ENCODE data around the gene IMMP2L.

The IMMP2L gene

DNA sequence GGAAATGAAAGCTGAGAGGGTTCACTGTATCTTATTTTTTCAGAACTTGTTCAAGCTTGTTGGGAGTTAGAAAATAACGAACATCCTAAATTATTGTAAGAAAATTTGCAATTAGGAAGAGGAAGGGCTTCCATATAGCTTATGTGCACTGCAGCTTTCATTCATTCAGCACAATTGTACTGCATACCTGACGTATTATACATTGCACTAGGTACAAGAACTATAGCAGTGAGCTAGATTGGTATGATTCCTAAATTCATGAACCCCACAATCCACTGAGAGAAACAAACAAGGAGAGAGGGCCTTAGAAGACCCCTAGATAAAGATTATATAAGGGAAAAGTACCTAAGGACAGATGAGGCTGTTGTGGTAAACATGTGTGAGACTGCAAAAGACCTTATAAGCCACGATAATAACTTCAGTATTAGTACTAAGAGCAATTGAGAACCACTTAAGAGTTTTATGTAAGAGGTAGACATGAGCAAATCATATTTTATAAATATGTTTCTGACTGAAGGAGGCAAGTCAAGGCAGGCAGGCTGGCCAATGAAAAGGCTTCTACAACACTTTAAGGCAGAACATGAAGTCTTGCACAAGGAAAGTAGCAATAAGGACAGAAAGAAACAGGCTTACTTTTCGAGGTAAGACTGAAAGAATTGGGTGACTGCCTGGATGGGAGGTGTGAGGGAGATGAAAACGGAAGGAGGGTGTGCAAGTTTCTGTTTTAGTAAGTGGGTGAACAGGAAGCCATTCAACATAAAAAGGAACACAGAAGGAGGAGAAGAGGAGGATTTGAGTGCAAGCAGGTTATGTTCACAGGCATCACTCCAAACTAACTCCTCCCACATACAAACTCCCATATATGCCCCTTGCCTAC lies 549.3 kb downstream of the IMMP2L start:
- no peak for DNase-seq

DNA sequence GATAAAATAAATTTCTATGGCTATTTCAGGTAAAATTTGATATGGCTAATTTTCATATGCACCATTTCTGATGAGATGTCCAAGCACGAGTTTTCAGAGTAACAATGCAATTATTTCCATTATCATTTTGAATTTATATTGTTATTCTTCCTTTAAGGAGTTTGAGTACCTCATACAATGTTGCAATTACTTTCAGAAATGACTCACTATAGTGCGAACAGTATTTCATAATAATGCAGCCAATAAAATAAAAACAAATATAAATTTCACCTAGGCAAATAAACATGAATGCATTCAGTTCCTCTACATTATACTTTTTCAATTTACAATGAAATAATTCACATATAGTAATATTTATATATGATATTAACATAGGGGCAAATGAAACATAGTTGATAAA lies 550.1 kb downstream of the IMMP2L start:
- DNase-seq, result no peak

DNA sequence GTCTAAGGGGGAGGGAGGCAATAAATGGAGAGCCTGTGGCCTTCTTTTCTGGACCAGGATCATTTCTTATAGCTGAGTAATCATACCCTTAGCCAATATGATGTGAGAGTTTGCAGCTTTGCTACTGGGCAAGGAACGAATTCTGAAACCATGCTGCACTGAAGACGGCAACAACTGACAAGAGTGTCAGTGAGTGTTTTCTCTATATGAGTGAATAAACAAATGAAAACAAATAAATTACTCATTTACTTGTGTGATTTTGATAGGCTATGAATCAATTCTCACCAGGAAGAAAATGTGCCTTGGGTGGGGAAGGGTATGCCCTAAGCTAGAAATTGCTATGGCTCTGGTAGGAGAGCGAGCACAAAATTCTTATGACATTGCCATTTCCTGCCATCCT lies 550.8 kb downstream of the IMMP2L start:
- DNase-seq, result no peak

DNA sequence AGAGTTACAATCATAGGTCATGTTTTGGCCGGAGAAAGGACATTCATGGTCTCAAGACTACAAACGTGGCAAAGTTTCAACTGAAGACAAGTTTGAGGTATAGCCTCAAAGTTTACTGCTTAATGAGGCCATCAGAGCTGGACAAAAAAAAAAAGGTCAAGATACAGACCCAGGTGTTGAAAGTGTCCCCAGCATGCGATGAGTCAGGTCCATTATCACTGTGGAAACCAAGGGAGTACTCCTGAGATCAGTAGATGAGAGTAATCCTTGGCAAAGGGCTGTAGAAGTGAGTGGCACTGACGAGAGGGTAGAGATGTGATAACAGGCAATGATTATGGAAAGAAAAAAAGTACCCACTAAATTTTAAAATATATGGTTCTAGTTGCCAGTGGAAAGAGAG lies 551.5 kb downstream of the IMMP2L start:
- no peak for DNase-seq

DNA sequence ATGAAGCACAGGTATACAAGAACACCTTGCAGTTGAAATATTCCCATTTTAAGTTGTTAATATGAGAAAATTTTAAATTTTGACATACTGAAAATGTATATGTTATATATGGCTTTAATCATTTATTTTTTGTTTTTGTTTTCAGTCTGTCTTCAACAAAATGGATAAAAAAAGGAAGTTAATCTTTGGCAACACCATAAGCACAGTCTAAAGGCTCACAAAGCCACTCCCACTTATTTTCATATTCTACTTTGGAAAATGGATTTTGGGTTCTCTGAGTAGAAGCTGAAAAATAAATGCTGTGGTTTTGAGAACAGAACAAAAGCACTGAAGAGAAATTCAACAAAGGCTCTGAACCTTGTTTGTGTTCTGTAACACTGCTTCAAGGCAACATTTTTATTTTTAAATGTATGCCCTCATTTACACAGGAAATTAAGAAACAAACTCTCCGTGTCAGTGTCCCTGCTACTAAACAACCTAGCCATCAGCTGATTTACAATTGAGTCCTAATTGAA lies 552.7 kb downstream of the IMMP2L start:
- no peak for DNase-seq

DNA sequence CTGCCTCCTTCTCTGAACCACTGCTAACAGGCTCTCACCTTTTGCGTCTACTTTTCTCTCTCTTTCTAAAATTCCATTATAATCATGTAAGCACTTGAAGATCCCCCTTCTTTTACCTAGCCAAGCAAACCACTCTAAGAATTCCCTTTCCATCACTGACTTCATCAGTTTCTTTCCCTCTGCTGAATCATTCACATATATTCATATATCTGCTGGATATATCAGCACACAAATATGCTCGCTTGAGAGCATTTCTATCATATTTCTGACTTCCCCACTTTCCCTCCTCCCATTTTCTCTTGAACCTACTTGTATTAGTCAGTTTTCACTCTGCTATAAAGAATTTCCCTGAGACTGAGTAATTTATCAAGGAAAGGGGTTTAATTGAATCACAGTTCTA lies 555.6 kb downstream of the IMMP2L start:
- DNase-seq, result no peak

DNA sequence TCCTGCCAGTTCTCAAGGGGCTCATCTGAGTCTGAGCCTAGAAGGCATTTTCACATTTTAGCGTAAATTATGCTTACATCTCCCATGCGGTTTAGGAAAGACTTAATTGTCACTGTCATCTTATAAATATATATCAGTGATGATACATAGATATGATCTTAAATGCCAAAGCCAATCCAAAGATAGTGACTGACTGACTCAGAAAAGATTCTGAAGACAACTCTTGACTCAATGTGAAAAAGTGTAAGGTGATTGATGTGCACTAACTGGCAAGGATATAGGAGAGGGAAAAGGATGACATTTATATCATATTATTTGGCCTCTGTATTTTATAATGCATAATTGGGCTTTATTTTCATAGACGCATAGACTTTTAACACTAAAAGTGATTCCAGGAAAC lies 556.3 kb downstream of the IMMP2L start:
- DNase-seq, result no peak

DNA sequence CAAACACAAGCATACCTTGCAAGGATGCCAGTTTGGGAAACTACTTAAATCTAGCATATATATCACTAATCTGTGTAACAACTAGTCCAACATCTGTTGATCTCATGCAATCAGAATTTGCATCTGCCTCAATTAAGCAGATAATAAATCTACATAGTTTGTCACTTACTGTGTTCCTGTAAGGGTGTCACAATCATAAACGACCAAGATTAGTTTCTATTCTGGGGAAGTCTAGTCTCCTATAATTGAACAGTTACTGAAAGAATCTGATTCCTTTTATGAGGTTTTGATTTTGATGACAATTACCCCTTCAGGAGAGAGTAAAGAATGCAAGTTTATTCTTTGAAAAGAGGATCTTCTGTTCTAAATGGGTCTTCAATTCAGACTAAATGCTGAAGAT lies 556.8 kb downstream of the IMMP2L start:
- no peak for DNase-seq

DNA sequence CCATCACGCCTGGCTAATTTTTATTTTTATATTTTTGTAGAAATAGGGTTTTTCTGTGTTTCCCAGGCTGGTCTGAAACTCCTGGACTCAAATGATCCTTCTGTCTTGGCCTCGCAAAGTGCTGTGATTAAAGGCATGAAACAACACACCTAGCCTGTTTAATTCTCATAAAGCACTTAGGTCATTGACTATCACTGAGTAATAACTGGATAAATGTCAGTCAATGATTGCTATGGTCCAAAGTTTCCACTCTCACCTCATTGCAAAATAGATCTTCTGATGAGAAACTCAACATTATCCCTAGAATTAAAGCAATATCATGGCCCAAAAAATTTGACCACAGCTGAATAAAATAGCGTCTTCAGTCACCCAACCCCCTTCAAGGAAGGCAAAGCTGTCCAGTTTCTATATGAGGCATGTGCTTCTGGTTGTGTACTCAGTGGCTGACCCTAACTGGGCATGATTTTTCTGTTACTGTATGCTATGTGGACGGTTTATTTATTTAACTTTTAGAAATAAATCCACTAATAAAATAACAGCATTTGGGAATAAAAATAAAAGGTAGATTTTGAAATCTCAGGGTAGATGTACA lies 557.9 kb downstream of the IMMP2L start:
- no peak for DNase-seq

DNA sequence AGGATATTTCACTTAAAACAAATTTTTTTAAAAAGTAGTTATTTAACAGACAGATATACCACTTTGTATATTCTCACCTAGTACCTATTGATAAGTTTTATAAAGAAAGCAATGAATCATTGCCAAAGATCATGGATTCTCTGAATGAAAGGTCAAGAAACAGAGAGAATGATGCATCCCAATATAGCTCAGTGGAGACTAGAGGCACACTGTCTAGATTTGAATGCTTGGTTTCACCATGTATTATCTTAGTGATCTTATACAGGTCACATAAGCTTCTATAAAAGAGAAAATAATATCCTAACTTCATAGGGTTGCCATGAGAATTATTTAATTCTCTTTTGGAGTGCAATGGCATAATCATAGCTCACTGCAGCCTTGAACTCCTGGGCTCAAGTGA lies 558.4 kb downstream of the IMMP2L start:
- no peak for DNase-seq

DNA sequence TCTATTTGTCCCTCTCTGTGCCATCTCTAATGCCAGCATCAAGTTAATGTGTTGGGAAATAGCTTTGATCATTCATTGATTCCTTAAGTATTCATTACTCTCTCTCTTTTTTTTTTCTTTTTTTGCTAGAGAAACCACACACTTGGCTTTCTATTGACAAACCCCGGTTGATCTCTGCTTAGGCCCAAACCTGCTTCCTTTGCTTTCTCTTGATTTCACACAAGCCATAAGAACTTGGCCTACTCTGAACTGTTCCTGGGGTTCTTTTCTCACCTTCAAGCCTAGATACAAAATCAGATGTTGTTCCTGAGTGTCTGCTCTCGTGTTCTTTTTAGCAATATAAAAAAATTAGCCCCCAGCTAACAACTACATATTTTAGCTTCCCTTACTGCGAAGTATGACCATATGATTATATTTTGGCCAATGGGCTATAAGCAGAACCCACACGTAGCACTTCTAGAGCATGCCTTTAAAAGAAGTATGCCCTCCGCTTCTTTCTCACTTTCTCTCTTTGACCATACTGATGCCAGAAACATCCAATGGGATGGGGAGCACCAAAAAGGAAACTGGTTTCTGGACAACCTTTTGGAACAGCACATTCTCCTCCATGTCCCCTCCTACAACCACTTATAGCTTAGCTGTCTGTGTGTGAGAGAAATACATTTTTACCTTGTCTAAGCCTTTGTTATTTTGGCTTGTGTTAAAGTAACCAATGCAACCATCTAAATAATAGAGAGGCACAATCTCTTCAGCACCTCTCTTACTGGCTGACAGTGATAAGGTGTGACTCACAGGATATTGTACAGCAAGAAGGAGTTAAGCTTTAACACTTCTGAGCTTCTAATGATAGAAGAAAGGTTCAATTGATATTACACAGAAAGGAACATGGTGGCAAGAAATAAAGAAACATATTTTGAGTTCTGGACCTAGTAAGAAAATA lies 568.0 kb downstream of the IMMP2L start:
- DNase-seq, result no peak

DNA sequence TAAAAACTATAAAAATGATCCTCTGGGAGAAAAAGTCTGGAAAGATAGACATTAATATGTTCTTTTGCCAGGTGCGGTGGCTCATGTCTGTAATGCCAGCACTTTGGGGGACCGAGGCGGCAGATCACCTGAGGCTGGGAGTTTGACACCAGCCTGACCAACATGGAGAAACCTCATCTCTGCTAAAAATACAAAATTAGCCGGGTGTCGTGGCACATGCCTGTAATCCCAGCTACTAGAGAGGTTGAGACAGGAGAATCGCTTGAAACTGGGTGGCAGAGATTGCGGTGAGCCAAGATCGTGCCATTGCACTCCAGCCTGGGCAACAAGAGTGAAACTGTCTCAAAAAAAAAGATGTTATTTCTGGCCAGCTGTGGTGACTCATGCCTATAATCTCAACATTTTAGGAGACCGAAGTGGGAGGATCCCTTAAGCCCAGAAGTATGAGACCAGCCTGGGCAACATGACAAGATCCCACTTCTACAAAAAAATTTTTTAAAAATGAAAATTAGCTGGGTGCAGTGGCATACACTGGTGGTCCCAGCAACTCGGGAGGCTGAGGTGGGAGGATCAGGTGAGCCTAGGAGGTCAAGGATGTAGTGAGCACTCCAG lies 573.3 kb downstream of the IMMP2L start:
- no peak for DNase-seq

DNA sequence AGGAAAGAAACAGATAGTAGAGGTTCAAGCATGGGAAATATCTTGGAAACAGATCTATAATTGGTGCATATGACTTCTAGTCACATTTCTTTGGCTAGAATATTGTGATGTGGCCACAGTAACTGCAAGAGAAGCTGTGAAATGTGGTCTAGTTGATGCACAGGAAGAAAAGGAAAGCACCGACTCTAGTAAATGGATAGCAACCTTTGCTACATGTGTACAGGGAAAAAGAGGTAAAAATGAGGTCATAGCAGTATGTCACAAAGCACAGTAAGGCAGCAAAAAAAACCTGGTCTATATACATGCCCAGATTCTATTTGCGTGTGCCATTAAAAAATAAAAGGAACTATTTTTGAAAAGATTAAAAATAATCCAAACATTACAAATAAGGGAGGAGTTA lies 573.9 kb downstream of the IMMP2L start:
- no peak for DNase-seq

DNA sequence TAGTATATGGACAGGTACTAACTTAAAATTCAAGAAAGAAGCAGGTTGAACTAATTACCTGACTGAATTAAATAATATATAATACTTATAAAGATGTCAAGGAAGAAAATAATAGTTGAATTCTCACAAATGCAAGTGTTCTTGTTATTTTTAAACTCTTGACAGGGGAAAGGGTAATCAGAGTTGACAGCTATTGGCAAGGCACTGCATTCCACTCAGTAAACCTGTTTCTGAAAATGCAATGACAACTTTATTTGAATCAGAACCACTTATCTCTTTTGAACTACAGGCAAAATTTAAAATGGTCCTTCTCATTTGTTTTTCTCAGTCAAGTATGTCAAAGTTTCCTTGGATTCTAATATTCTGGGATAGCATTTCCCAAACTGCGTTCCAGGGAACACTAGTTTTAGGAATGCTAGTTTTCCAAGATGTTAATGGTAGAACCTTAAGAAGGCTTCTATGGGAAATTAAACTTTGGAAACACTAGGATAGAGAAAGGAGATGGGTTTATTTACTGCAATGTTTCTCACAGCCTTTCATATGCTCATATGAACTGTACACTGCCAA lies 575.1 kb downstream of the IMMP2L start:
- no peak for DNase-seq

DNA sequence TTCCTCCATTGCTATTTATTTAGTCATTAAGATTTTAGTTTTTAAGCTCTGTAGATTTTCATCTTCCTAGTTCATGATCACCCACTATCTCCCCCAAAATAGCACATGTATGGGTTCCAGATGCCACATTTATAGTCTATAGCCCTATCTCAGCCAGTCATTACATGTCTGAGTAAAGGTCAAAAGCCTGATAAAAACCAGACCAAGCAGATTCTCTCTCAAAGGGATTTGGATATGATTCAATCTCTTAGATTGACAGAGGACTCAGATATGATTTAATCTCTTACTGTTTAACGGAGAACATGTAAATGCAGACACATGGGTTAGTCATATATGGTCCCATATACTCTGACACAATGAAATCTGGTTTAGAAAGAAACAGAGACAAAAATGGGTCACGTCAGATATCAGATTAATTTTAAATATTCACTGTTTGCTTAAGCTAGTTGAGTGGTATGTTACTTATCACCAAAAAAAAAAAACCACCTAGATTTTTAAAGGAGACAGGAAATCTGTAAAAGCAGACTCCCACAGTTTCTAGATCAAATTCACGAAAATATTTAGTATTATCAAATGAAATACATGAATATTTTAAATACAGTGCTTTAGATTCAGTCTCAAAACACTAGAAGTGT lies 578.4 kb downstream of the IMMP2L start:
- DNase-seq, result no peak

DNA sequence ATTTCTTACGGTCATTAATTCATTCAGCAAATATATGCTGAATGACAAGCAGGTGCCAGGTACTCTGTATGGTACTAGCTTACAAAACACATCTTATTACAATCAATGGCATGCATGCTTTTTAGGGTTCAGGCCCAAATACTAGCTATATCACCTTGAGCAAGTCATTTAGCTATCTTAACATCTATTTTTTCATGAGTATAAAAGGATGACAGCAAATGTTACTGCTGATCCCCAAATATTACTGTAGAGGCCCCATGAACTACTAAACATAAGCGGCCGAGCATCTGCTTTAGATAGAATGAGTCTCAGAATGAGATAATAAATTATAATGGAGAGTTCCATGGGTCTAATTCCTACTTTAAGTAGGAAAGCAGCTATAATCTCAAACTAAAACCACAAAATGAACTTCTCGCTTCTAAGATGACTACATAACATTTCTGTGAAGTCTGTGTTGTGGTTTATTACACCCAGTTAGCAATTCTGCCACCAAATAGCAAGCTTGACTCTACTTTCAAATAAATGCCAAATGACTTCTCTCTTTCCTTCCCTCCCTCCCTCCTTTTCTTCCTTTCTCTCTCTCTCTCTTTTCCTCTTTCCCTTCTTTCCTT lies 585.1 kb downstream of the IMMP2L start:
- DNase-seq, result no peak

DNA sequence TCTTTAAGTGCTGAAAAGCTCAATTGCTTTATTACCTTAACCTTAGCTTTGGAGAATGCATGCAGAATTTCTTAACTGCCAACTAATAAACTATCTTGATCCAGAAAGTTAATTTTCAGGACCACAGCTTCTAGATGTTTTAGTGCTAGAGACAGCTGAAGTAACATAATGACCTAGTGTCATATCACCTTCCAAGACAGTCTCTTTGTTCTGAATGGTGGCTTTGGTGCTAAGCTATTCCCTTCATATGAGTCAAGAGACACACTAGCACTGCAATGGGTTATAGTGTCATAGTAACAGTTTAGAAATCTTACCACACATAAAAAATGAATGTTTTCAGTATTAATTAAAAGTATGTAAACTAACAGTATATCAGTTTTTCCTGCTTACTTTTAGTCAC lies 586.8 kb downstream of the IMMP2L start:
- DNase-seq, result no peak

DNA sequence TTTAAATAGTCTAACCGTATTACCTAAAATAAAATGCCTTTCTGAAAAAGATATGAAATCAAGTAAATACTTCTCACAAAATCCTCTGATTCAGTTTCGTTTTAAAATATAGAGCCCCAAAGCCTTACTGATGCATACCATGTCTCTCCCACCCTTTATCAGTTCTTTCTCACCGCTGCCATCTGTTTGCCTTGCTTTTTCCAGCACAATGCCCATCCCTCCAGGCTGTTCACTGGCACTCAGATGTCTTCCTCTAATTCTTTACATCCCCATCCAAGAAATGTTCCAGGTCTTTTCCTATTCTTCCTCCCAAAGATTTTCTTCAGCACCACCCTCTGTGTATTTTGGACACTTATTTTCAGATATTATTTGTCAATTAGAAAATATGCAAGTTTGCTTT lies 587.9 kb downstream of the IMMP2L start:
- DNase-seq, result peak; percentile 55

DNA sequence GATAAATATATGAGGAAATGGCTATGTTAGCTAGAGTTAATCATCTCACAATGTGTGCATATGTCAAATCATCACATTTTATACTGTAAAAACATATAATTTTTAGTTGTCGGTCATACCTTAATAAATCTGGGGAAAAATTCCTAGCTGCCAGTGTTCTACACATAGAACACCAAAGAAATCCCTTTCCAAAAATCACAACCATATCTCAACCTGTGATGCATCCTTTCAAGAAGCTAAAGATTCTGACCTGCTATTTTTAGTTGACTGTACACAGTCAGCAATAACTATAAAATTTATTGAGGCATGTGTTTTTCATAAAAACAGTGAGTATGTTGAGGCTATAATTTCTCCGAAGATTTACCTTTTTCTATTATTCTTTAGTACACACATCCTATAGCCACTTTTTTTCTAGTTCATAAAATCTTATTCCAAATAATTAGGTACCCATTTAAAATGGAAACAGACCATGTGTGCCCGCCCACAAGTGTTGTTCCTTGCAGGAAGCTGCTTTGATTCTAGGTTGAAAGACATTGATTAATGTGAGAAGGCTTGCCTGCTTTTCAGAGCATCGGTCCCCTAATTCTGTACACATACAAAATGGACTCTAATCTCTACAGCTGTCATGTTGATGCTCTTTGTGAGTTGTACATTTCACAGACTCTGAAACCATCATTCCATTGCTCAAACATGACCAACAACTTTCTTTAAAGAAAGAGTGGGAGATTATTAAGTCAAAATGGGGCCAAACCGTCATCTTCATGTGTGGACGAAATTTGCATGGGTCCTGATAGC lies 588.9 kb downstream of the IMMP2L start:
- DNase-seq, result no peak

DNA sequence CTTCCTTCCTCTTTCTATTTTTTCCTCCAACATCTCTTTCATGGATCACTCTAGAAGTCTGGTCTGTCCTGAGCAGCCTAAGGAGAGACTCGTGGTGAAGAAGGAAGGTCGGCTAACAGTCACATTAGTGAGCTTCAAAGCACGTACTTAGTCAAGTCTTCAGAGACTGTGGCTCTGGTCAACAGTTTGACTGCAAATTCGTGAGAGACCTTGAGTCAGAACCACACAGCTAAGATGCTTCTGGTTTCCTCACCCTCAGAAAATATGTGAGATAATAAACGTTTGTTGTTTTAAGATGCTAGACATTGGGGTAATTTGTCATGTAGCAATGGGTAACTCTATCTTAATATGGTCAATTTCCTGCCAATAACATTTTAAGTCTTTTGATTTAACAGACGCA lies 597.5 kb downstream of the IMMP2L start:
- no peak for DNase-seq

DNA sequence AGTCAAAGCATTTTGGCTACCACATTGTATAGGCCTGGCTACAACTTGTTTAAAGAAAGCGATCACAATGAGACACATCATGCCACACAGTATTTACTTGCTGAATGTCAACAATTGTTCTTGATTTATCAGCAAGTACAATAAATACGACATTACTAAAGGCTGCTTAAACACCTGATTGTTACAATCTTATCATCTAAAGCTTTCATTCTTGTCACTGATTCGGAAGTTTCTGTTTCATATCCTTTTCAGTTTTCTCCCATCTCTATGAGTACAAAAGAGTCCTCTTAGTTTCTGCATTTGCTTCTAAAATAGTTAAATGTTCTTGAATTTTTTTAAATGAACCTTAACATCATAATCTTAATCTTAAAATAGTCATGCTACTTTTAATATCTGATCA lies 599.5 kb downstream of the IMMP2L start:
- DNase-seq, result no peak

All from NCI-H1694 treated with DMSO at 0.1 percent for 48 hours (cell line).